Mucosa of descending colon (tissue), 3 donors: ENCODE measurements around the gene SPIRE1. TPM values are rescaled to one million over a fixed set of nuclear protein-coding genes. Genes with fewer than 3 reads are reported as not detected.
A peak's percentile ranks its signal among the peaks of the same experiment; 100 is the strongest.

Experiments
- ATAC-seq: fragments of 200-7000 bp; cut with Tn5 transposase; one replicate; pipeline ENCODE4 v1.9.1; 2020; ENCODE audit warnings: mild to moderate bottlenecking, moderate library complexity
- DNase-seq, 3 donors: peaks; one replicate each; pipeline ENCODE4 v3.0.0-alpha.2; 2020
- H3K36me3 ChIP-seq: fragments of 200-600 bp; one replicate; pipeline ENCODE4 v1.8.0; 2021; ENCODE audit warnings: low read depth, mild to moderate bottlenecking
- H3K4me1 ChIP-seq: fragments of 200-600 bp; one replicate; pipeline ENCODE4 v1.8.0; 2021; ENCODE audit warnings: low read depth, mild to moderate bottlenecking
- H3K4me3 ChIP-seq: fragments of 200-600 bp; one replicate; pipeline ENCODE4 v1.8.0; 2021; ENCODE audit warnings: mild to moderate bottlenecking
- H3K9me3 ChIP-seq: fragments of 200-600 bp; one replicate; pipeline ENCODE4 v1.8.0; 2021; ENCODE audit warnings: mild to moderate bottlenecking
- intact Hi-C, 2 donors: fragments of 100-400 bp; cut with DNase I in 1 of 2; cut with micrococcal nuclease in 1 of 2; formaldehyde crosslinking; loops; one replicate each; pipeline versions ENCODE4 v1.11.0 to v1.11.1; 2022; cut with DNase I, micrococcal nuclease
- total RNA-seq, 3 donors: library from RNA; stranded (reverse); fragmentation: NEBNext Ultra II Directional in 2 of 3; extraction: Animal tissue kit (Norgen Biotek cat#: 25700) in 2 of 3; gene quantifications; one replicate each; pipeline versions ENCODE4 v1.2.1 to v1.2.4, GENCODE V29; 2021 to 2023
- TF ChIP-seq, protein P1 (sequence below): fragments of 200-600 bp; IDR thresholded peaks from one replicate; pipeline ENCODE4 v1.8.0; 2022; ENCODE audit warnings: antibody characterized with exemption, mild to moderate bottlenecking
- donor health status: DM: no; HTN: no; CAD: no; lungs with moderate emphysema.
- donor health status: DM: no; HTN: no; CAD: no.
- donor health status: DM: no; HTN: yes; CAD: no.

SPIRE1 gene
- total RNA-seq, 3 donors from 2014 or later = 4.7 to 32.8 (median 5.1) TPM

DNA sequence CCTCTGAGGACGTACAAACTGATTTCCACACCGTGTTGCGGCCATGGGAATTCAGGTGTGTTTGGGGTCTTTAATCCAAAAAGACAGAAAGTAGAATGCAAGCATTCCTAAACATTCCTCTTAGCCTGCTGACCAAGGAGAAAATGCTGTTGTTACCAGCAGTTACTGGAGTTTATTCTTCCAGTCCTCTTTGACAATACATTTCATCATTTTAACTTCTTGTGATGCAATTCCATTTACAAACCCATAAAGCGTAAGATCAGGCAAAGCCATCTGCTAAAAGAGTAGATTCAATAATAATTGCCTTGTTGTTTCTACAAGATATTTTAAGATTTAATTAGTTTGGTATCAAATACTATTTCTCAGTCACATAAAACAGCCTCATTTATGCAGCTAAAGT lies 32.7 kb downstream of the SPIRE1 start:
- no peak overlapping the region for H3K4me3 ChIP-seq
- ATAC-seq (no peak), DNase-seq (no peak)
- H3K36me3 ChIP-seq = no peaks in the 10 kb centered on the region
- intact Hi-C loops = no loop called here
- TF ChIP-seq, protein P1, sequence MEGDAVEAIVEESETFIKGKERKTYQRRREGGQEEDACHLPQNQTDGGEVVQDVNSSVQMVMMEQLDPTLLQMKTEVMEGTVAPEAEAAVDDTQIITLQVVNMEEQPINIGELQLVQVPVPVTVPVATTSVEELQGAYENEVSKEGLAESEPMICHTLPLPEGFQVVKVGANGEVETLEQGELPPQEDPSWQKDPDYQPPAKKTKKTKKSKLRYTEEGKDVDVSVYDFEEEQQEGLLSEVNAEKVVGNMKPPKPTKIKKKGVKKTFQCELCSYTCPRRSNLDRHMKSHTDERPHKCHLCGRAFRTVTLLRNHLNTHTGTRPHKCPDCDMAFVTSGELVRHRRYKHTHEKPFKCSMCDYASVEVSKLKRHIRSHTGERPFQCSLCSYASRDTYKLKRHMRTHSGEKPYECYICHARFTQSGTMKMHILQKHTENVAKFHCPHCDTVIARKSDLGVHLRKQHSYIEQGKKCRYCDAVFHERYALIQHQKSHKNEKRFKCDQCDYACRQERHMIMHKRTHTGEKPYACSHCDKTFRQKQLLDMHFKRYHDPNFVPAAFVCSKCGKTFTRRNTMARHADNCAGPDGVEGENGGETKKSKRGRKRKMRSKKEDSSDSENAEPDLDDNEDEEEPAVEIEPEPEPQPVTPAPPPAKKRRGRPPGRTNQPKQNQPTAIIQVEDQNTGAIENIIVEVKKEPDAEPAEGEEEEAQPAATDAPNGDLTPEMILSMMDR = no peak
- no peaks in the 10 kb centered on the region for H3K4me1 ChIP-seq
- no peaks in the 10 kb centered on the region for H3K9me3 ChIP-seq

GRCh38 chr18:12621742-12622306 lies 36.1 kb downstream of the SPIRE1 start:
- intact Hi-C loops = no loop called here
- no peak for ATAC-seq
- TF ChIP-seq, protein P1 = no peak

DNA sequence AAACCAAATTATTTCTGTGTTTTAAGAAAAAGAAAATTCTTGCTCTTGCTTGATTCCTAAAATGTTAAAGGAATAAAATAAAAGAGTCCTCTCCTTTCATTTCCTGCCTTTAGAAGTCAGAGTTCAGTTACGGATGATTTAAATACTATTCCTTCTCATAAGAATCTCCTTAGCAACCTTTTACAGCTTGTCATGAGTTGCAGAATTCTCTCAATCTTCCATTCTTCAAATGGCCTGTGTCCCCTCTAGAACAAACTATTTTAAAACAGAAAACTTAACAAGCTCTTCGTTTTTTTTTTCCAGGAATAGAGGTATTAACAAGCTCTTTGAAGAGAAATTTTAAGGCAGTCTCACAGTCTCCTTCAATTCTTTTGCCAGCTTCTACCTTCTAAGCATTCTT lies 42.2 kb downstream of the SPIRE1 start:
- ATAC-seq (no peak), DNase-seq (no peak)
- TF ChIP-seq, protein P1 = no peak
- intact Hi-C loops = no loop called here
- Histone ChIP-seq H3K9me3 (no peaks in the 10 kb centered on the region), H3K4me3 (no peak overlapping the region), H3K36me3 (no peaks in the 10 kb centered on the region), H3K4me1 (no peaks in the 10 kb centered on the region)

More at GRCh38 chr18:12621742-12622306, 36.1 kb downstream of the SPIRE1 start:
- Histone ChIP-seq H3K36me3 (no peaks in the 10 kb centered on the region), H3K4me3 (no peak overlapping the region), H3K4me1 (no peaks in the 10 kb centered on the region), H3K9me3 (no peaks in the 10 kb centered on the region)
- no peak for DNase-seq

- Histone ChIP-seq H3K4me1 (no peaks in the 10 kb centered on the region), H3K36me3 (no peaks in the 10 kb centered on the region), H3K9me3 (no peaks in the 10 kb centered on the region), H3K4me3 (no peak overlapping the region)
- intact Hi-C loops = no loop called here
- TF ChIP-seq, protein P1 = no peak
- no peak for DNase-seq
- no peak for ATAC-seq
Measured at GRCh38 chr18:12608301-12608700, 49.6 kb downstream of the SPIRE1 start.

GRCh38 chr18:12606592-12607315 lies 51.2 kb downstream of the SPIRE1 start:
- Histone ChIP-seq H3K36me3 (no peaks in the 10 kb centered on the region), H3K4me1 (no peaks in the 10 kb centered on the region), H3K9me3 (no peaks in the 10 kb centered on the region), H3K4me3 (no peak overlapping the region)
- DNase-seq = no peak
- intact Hi-C loops = no loop called here
- peak; percentile 48 for ATAC-seq
- TF ChIP-seq, protein P1 = no peak
